ENCODE data around the gene STPG1.

GRCh38 chr1:24348196-24348595 lies 65.4 kb downstream of the STPG1 start:
- TF ChIP-seq, protein P1, sequence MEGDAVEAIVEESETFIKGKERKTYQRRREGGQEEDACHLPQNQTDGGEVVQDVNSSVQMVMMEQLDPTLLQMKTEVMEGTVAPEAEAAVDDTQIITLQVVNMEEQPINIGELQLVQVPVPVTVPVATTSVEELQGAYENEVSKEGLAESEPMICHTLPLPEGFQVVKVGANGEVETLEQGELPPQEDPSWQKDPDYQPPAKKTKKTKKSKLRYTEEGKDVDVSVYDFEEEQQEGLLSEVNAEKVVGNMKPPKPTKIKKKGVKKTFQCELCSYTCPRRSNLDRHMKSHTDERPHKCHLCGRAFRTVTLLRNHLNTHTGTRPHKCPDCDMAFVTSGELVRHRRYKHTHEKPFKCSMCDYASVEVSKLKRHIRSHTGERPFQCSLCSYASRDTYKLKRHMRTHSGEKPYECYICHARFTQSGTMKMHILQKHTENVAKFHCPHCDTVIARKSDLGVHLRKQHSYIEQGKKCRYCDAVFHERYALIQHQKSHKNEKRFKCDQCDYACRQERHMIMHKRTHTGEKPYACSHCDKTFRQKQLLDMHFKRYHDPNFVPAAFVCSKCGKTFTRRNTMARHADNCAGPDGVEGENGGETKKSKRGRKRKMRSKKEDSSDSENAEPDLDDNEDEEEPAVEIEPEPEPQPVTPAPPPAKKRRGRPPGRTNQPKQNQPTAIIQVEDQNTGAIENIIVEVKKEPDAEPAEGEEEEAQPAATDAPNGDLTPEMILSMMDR (IDR thresholded peaks at IDR 0.05; ENCODE audit: borderline replicate concordance, extremely low read depth, low read length, poor library complexity, severe bottlenecking): no peak
- TF ChIP-seq EZH2 (IDR thresholded peaks at IDR 0.05; ENCODE audit: borderline replicate concordance, low read depth, low read length, severe bottlenecking): no peak
